ENCODE results near the gene FANCI.

DNA sequence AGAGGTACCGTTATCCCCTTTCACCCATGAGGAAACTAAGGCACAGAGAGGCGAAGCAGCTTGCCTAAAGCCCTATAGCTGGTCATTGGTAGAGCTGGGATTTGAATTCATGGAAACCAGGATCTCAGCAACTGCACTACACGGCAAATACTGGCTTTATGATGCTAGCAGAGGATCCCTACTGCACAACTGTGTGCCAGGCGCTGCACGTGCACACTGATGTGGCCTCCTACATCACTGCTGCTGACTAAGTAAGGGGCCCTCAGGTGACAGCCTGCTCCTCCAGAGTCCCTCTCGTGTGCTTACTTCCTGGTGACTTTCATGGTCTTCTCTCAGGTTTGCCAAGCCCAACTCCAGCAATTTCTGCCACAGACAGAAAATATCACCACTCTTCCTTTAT, 94.3 kb downstream of the FANCI start:
- TF ChIP-seq, protein P1, sequence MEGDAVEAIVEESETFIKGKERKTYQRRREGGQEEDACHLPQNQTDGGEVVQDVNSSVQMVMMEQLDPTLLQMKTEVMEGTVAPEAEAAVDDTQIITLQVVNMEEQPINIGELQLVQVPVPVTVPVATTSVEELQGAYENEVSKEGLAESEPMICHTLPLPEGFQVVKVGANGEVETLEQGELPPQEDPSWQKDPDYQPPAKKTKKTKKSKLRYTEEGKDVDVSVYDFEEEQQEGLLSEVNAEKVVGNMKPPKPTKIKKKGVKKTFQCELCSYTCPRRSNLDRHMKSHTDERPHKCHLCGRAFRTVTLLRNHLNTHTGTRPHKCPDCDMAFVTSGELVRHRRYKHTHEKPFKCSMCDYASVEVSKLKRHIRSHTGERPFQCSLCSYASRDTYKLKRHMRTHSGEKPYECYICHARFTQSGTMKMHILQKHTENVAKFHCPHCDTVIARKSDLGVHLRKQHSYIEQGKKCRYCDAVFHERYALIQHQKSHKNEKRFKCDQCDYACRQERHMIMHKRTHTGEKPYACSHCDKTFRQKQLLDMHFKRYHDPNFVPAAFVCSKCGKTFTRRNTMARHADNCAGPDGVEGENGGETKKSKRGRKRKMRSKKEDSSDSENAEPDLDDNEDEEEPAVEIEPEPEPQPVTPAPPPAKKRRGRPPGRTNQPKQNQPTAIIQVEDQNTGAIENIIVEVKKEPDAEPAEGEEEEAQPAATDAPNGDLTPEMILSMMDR (IDR thresholded peaks at IDR 0.05) = no peak
- TF ChIP-seq EZH2phosphoT487 (IDR thresholded peaks at IDR 0.05) = no peak

All from neural progenitor cell (in vitro differentiated cells).